ENCODE measurements around the gene CPEB1. TPM values are rescaled to one million over a fixed set of nuclear protein-coding genes. Genes with fewer than 3 reads are reported as not detected.

Gene CPEB1
- total RNA-seq, 1 donor from 2014 or later: 2.5 TPM

GRCh38 chr15:82655606-82656005 is 8.4 kb upstream of the CPEB1 start:
- no peak for ATAC-seq
- Histone ChIP-seq H3K27me3 (no peaks in the 10 kb centered on the region), H3K4me1 (no peaks in the 10 kb centered on the region), H3K4me3 (no peak overlapping the region), H3K36me3 (no peaks in the 10 kb centered on the region), H3K9me3 (no peaks in the 10 kb centered on the region), H3K27ac (no peak overlapping the region)
- TF ChIP-seq, protein P1, sequence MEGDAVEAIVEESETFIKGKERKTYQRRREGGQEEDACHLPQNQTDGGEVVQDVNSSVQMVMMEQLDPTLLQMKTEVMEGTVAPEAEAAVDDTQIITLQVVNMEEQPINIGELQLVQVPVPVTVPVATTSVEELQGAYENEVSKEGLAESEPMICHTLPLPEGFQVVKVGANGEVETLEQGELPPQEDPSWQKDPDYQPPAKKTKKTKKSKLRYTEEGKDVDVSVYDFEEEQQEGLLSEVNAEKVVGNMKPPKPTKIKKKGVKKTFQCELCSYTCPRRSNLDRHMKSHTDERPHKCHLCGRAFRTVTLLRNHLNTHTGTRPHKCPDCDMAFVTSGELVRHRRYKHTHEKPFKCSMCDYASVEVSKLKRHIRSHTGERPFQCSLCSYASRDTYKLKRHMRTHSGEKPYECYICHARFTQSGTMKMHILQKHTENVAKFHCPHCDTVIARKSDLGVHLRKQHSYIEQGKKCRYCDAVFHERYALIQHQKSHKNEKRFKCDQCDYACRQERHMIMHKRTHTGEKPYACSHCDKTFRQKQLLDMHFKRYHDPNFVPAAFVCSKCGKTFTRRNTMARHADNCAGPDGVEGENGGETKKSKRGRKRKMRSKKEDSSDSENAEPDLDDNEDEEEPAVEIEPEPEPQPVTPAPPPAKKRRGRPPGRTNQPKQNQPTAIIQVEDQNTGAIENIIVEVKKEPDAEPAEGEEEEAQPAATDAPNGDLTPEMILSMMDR (IDR thresholded peaks at IDR 0.05): no peak
- DNase-seq: no peak
- intact Hi-C loops (cut with DNase I): no loop called here

DNA sequence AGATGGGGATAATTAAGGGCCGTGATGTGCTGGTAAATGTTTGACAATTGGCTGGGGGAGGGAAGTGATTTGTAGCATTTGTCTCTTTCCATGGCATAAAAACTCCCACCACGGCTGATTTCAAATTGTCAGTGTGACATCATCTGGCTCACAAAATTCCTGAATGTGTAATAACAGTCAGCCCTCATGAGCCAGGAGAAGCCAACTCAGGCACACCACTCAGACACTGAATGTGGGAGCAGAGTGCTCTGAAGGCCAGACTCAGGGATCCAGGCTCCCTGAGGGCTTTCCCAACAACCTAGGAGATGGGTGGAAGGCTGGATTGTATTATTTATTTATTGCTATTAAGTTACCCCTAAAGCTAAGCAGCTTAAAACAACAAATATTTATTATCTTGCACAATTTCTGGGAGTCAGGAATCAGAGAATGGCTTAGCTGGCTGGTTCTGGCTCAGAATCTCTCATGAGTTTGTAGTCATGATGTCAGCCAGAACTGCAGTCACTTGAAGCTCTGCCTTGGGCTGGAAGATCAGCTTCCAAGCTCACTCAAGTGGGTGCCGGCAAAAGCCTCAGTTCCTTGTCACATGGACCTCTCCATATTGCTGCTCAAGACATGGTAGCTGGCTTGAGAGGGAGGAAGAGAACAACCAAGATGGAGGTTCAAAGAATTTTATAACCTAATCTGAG is 6.5 kb upstream of the CPEB1 start:
- H3K4me3 ChIP-seq: no peak overlapping the region
- no peaks in the 10 kb centered on the region for H3K9me3 ChIP-seq
- no peaks in the 10 kb centered on the region for H3K36me3 ChIP-seq
- no peaks in the 10 kb centered on the region for H3K4me1 ChIP-seq
- intact Hi-C loops (cut with DNase I): no loop called here
- H3K27ac ChIP-seq: no peak overlapping the region
- DNase-seq (no peak), ATAC-seq (no peak)
- H3K27me3 ChIP-seq: no peaks in the 10 kb centered on the region
- TF ChIP-seq, protein P1 (IDR thresholded peaks at IDR 0.05): no peak

DNA sequence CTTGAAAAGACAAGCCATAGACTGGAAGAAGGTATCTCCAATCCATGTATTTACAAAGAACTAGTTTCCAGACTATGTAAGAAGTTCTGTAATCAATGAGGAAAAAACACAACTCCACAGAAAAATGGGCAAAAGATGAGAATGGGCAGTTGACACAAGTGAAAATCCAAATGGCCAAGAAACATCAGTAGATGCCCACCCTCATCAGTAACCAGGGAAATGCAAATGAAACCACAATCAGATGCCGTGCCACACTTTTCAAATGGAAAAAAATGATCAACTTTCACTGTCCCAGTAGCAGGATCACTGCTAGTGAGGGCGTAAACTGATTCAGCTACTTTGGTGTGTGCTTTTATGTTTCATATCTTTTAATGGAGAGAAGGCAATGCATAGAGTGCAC is 4.5 kb upstream of the CPEB1 start:
- no peak overlapping the region for H3K4me3 ChIP-seq
- intact Hi-C loops (cut with DNase I): no loop called here
- DNase-seq: no peak
- no peaks in the 10 kb centered on the region for H3K36me3 ChIP-seq
- TF ChIP-seq, protein P1 (IDR thresholded peaks at IDR 0.05): no peak
- no peaks in the 10 kb centered on the region for H3K9me3 ChIP-seq
- no peak overlapping the region for H3K27ac ChIP-seq
- H3K4me1 ChIP-seq: peaks cover 8% of the 10 kb centered on the region
- no peak for ATAC-seq
- H3K27me3 ChIP-seq: peaks cover 15% of the 10 kb centered on the region

DNA sequence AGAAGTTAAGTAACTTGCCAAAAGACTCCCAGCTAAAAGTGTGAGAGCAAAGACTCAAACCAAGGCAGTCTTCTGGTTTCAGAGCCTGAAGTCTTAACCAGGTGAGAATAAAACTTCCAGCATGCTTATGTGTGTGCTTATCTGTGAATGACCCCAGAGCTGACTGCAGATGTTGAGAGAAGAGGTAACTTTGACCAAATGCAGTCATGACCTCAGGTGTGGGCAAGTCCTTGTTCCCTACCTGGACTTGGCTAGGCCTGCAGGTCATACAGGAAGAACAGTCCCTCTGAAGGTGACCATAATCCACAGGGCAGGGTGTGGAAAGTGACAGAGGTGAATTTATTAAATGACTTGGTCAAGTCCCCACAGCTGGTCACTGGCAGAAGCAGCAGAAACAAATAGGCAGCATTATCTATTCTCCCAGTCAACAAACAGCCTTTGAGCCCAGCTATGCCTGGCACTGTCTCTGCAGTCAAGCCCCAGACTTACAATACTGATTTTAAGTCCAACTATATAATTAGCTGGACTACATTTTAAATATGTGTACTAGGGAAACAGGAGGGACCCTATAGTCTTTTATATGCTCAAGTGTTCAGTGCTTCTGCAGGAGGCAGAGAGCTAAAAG is 3.0 kb upstream of the CPEB1 start:
- ATAC-seq: no peak
- TF ChIP-seq, protein P1 (IDR thresholded peaks at IDR 0.05): no peak
- H3K27me3 ChIP-seq: peaks cover 30% of the 10 kb centered on the region
- intact Hi-C loops (cut with DNase I): no loop called here
- DNase-seq: no peak
- H3K36me3 ChIP-seq: no peaks in the 10 kb centered on the region
- H3K4me3 ChIP-seq: no peak overlapping the region
- H3K27ac ChIP-seq: no peak overlapping the region
- no peaks in the 10 kb centered on the region for H3K9me3 ChIP-seq
- H3K4me1 ChIP-seq: peaks cover 11% of the 10 kb centered on the region

DNA sequence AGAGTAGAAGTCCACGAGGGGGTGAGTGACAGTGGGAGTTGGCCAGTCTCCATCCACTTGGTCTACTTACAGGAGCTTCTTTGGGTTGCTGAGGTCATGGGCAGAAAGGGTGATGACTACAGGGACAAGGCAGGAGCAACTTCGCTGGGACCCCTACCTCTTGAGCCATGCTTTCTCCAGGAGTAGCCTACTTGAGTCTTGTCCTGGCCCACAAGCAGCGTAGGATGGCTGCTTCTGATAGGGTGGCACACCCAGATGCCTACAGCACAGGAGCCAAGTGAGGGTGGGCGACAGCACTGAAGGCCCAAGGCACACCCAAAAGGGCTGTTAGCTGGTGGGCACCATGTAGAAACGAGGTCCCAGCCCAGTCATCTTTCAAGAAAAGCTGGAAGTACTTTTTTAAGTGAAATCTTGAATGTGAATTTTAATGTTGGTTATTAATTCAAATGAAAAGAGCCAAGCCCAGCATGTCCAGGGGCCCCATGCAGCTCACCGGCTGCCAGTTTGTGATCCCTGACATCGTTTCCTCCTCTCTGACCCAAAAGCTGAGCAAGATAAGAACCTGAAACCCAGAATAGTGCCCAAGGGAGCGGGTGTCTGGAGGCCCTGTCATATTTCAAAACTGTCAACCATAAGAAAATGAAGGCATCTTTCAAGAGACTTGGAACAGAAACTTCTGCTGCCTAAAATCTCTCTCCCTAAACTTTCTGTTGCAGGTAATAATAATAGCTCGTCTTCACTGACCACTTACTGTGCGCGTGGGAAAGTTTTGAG is 2.2 kb upstream of the CPEB1 start:
- ATAC-seq (no peak), DNase-seq (no peak)
- H3K4me1 ChIP-seq: peaks cover 11% of the 10 kb centered on the region
- TF ChIP-seq, protein P1 (IDR thresholded peaks at IDR 0.05): no peak
- no peaks in the 10 kb centered on the region for H3K36me3 ChIP-seq
- H3K4me3 ChIP-seq: no peak overlapping the region
- H3K27ac ChIP-seq: no peak overlapping the region
- intact Hi-C loops (cut with DNase I): no loop called here
- H3K27me3 ChIP-seq: peaks cover 37% of the 10 kb centered on the region
- H3K9me3 ChIP-seq: no peaks in the 10 kb centered on the region

Data from upper lobe of right lung (tissue), 1 donor.